Fibroblast of pulmonary artery (primary cell): ENCODE data around the gene CNTRL.

ENCODE experiments used
- DNase-seq: peaks from one replicate; pipeline ENCODE4 v3.0.0-alpha.2; 2010; ENCODE audit warnings: low read depth
- H3K4me3 ChIP-seq: replicated peaks from 2 replicates; pipeline ENCODE4 v1.5.1; 2011; ENCODE audit warnings: low read depth, mild to moderate bottlenecking, control low read depth, low read length, moderate library complexity
- CTCF ChIP-seq: IDR thresholded peaks from 2 replicates; pipeline ENCODE4 v1.5.1; 2011; ENCODE audit warnings: mild to moderate bottlenecking, control low read depth, low read length, inconsistent platforms; ENCODE audit errors: missing control alignments

CNTRL gene

GRCh38 chr9:121207371-121207940, 132.7 kb downstream of the CNTRL start:
- no peak for DNase-seq
- no peak overlapping the region for H3K4me3 ChIP-seq

GRCh38 chr9:121210536-121210935, 135.8 kb downstream of the CNTRL start:
- H3K4me3 ChIP-seq, result no peak overlapping the region
- DNase-seq, result no peak
- TF ChIP-seq CTCF, result no peak

More at GRCh38 chr9:121207371-121207940, 132.7 kb downstream of the CNTRL start:
- no peak for TF ChIP-seq CTCF

- TF ChIP-seq CTCF, result peak; percentile 97
Observed at GRCh38 chr9:121213136-121213806, 138.5 kb downstream of the CNTRL start.

GRCh38 chr9:121214005-121214404, 139.2 kb downstream of the CNTRL start:
- no peak for DNase-seq

More at GRCh38 chr9:121213136-121213806, 138.5 kb downstream of the CNTRL start:
- H3K4me3 ChIP-seq, result no peak overlapping the region
- DNase-seq, result peak; percentile 91

GRCh38 chr9:121216271-121216805, 141.6 kb downstream of the CNTRL start:
- H3K4me3 ChIP-seq, result no peak overlapping the region
- TF ChIP-seq CTCF, result no peak
- no peak for DNase-seq

More at GRCh38 chr9:121214005-121214404, 139.2 kb downstream of the CNTRL start:
- TF ChIP-seq CTCF, result no peak
- H3K4me3 ChIP-seq, result no peak overlapping the region

GRCh38 chr9:121217609-121218292, 143.0 kb downstream of the CNTRL start:
- no peak overlapping the region for H3K4me3 ChIP-seq
- DNase-seq, result no peak
- no peak for TF ChIP-seq CTCF
